HG02642 (cell line): Measurements from ENCODE around the gene GOLGB1.
A peak's percentile ranks its signal among the peaks of the same experiment; 100 is the strongest.
"Not testable (repeated sequence)": the region's sequence is repeated elsewhere in the genome, so short reads cannot be mapped to it uniquely, and the experiment has no call there.

Source experiments
- ATAC-seq: cut with Tn5 transposase; IDR thresholded peaks from one replicate; pipeline ENCODE4 v1.9.1; 2021; ENCODE audit warnings: mild to moderate bottlenecking; ENCODE audit not compliant: unreplicated experiment, poor library complexity

GOLGB1 gene

DNA sequence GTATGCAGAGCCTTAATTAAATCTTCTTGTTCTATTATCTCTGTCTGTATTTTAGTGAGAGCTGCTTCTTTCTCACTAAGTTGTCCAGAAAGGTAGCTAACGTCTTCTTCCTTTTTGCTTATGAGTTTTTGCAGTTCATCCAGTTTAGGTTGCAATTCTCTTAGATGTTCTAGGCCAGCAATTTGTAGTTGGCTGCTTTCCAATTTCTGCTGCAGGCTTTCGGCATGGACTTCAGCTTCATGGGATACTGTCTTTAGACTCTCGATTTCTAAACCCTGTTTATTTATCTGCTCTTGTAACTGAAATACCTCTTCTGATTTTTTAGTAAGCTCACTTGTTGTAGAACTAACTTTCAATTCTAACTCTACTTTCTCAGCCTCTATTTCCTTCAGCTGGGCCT lies 53.4 kb downstream of the GOLGB1 start:
- no peak for ATAC-seq

- ATAC-seq: no peak
Observed at GRCh38 chr3:121692010-121692699, 57.4 kb downstream of the GOLGB1 start.

GRCh38 chr3:121690777-121691405 lies 58.6 kb downstream of the GOLGB1 start:
- no peak for ATAC-seq

DNA sequence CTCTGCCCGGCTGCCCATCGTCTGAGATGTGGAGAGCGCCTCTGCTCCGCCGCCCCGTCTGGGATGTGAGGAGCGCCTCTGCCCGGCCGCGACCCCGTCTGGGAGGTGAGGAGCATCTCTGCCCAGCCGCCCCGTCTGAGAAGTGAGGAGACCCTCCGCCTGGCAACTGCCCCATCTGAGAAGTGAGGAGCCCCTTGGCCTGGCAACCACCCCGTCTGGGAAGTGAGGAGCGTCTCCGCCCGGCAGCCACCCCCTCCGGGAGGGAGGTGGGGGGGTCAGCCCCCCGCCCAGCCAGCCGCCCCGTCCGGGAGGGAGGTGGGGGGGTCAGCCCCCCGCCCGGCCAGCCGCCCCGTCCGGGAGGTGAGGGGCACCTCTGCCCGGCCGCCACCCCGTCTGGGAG lies 60.8 kb downstream of the GOLGB1 start:
- ATAC-seq: not testable (repeated sequence)

GRCh38 chr3:121681792-121682191 lies 67.7 kb downstream of the GOLGB1 start:
- ATAC-seq: no peak

- no peak for ATAC-seq
Observed at GRCh38 chr3:121677141-121677540, 72.4 kb downstream of the GOLGB1 start.

DNA sequence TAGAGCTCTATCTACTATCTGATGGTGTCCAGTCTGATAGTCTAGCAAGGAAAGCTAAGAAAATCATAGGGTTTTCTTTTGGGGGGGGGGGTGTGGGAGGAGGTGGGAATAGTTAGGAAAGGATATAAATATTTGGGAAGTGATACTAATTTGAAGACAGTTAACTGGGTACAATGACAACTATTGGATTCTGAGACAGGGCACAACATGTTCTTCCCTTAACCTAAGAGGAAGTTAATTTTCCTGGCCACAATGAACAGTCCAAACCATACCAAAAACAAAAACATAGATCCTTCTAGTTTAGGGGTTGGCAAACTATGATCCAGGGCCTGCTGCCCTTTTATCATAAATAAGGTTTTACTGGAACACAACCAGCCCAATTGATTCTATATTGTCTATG lies 78.9 kb downstream of the GOLGB1 start:
- ATAC-seq: no peak

- no peak for ATAC-seq
Observed at GRCh38 chr3:121667333-121667732, 82.2 kb downstream of the GOLGB1 start.

DNA sequence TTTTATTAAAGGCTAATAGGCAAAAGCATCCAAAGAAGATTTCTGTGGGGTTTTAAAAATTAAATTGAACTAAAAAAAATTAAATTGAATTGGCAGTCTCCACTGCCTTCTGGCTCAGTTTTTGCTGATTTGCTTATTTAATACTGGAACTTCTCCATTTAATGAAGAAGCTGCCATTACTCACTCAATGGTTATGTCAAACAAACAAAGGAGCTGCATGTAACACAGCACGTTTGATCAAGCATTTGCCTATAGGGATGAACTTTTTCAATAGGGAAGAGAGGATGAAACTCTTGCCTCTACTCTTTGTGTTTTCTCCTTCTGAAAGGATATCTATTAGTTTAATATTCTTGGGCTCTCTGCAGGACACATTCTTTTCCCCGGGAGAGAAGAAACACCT lies 84.1 kb downstream of the GOLGB1 start:
- no peak for ATAC-seq

GRCh38 chr3:121663171-121663847 lies 86.2 kb downstream of the GOLGB1 start:
- ATAC-seq: no peak

- no peak for ATAC-seq
Observed at GRCh38 chr3:121662742-121663141, 86.8 kb downstream of the GOLGB1 start.

- no peak for ATAC-seq
Observed at GRCh38 chr3:121661376-121661775, 88.2 kb downstream of the GOLGB1 start.

GRCh38 chr3:121660356-121661171 lies 89.0 kb downstream of the GOLGB1 start, which contains the start of gene HCLS1:
Gene HCLS1, minus strand, starts transcription at chr3:121660903. Its CDS starts 2,556 bp downstream, at chr3:121658347.
- ATAC-seq: peak; percentile 85

DNA sequence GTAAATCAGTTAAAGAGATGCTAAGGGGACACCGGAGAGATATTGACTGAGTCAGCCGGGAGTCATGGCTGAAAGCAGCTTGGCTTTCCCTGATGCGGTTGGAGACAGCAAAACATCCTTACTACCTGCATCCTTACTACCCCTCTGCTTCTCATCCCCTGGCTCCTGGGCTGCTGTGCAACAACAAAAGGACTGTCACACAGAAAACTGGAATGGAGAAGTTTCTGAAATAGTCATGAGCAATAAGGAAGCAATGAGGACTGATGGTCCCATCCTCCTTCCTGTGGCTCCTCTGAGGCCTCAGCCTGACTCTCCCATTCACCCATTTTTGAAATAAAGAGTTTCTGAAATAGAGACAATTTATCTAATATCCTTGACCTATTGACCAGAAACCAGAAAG lies 90.0 kb downstream of the GOLGB1 start:
- ATAC-seq: no peak

GRCh38 chr3:121658716-121659435 lies 90.7 kb downstream of the GOLGB1 start:
- no peak for ATAC-seq

- peak; percentile 80 for ATAC-seq
Observed at GRCh38 chr3:121654493-121655385, 94.8 kb downstream of the GOLGB1 start.

DNA sequence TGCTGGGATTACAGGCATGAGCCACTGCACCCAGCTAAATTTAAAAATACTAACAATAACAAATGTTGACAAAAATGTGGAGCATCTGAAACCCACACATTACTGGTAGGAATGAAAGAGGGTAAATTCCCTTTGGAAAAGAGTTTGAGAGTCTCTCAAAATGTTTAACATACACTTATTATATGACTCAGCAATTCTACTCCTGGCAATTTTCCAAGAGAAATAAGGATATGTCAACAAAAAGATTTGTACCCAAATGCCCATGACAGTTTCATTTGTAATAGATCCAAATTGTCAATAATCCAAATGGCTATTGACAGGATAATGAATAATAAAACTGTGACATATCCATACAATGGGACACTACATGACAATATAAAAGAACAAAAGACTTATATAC lies 97.9 kb downstream of the GOLGB1 start:
- ATAC-seq: no peak

GRCh38 chr3:121649645-121650044 lies 99.9 kb downstream of the GOLGB1 start:
- ATAC-seq: no peak
